OCI-M2 (cell line): ENCODE measurements around the gene SPANXC.
"Not testable (repeated sequence)": the region's sequence is repeated elsewhere in the genome, so short reads cannot be mapped to it uniquely, and the experiment has no call there.

ENCODE experiments used
- DNase-seq: peaks from one replicate; lab custom pipeline; 2025; ENCODE audit not compliant: unreplicated experiment; lab: John Stamatoyannopoulos, UW

Gene SPANXC, protein sequence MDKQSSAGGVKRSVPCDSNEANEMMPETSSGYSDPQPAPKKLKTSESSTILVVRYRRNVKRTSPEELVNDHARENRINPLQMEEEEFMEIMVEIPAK

DNA sequence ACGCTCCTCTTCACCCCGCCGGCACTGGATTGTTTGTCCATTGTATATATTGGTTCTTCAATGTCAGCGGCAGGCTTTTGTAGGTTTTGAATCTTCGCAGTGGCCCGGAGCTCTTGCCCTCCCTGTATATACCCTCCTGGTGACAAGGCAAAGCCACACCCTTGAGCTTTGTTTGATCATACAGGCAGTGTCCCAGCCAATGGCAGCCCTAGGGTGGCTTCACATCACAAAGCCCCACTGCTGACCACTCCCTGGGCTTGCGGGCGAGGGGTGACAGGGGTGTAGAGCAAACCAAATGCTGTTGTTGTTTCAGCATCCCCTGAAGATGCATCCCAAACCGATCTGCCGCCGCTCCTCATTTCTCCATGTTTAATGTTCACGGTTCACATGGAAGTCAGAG is at the start of gene SPANXC:
TSS of gene SPANXC (minus strand) at position 101 of the 400 bp plus-strand sequence. CDS start at position 41, 60 bp downstream.
- not testable (repeated sequence) for DNase-seq

DNA sequence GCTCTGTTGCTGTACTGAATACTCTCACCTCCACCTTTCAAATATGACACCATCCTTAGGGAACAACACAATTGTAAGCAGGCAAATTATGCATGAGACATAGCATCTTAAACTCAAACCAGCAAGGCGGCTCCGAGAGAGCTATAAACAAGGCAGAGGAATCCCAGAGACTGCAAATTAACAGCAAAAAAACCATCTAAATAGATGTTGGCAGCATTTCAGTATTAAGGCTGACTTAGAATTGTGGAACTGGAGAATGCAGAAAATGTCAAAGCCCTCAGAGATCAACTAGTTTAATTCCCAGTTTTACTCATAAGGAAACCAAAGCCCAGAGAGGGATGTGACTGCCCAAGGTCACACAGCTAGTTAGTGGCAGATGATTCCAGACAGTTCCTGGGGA is 37.2 kb upstream of the SPANXC start:
- DNase-seq: no peak

DNA sequence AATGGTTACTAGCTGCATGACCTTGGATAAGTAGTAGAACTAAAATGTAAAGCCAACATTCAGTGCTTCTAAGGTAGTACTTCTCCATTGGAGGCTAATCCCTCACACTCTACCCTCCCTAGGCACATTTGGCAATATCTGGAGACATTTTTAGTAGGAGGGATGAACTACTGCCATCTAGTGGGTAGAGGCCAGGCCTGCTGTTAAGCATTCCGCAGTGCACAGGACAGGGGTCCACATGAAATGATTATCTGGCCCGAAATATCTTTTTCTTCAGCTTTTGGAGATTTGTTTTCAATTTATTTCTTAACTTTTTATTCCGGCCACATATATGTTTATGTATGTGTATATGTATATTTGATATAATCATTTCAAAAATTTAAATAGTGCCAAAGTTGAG is 36.0 kb upstream of the SPANXC start:
- DNase-seq: no peak

DNA sequence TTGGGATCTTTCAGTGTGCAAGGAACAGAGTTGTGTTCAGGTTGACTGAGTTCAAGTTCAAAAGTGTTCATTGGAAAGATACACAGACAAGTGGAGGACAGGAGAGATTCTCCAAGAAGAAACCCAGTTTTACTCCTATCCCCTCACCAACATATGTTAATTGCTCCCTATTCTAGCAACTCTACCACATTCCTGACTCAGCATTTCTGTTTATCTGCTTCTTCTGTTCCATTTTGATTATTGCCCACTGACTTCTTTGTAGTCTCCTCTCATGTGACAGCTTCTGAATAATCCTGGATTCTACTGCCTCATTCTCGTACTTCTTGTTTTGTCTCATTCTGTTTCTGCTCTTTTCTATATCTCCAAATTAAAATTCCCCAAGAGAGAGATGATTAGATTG is 15.8 kb upstream of the SPANXC start:
- DNase-seq: no peak

DNA sequence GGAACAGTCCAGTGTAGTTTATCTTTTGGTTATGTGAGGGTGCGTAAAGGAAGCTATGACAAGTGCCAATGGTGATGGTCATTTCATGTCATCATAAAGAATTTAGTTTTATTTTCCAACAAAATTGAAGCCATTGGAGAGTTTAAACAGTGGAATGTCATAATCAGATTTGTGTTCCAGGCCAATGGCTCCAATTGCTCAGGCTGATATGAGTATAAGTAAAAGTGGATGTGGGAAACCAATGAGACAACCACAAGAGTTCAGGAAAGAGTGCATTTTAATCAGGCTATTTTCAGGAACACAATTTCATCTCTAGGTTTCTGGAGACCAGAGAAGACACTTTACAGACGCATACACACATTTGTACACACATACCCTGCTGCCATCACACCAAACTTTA is 20.7 kb downstream of the SPANXC start:
- DNase-seq: no peak

DNA sequence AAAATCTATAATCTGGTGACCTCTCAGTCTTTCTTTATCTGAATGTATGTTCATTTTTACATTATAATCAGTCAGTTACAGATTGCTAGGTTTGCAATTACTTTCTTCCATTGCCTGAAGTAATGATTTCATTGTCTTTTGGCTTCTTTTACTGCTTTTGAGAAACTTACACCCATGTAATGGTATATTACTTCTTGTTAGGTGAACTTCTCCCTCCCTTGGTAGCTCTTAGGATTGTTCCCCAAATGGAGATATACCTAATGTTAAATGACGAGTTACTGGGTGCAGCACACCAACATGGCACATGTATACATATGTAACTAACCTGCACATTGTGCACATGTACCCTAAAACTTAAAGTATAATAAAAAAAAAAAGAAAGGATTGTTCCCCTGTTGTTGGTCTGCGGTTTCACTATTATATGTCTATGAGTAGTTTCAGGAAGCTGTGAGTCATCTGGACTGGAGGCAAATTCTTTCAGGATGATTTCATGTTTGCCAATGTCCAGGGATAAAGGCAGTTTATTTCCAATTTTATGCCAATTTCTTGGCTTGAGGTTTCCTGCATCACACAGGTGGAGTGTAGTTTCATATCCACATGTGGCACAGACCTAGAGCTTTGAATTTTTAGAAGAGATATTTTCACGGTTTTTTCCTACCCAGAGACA is 21.8 kb downstream of the SPANXC start:
- no peak for DNase-seq

DNA sequence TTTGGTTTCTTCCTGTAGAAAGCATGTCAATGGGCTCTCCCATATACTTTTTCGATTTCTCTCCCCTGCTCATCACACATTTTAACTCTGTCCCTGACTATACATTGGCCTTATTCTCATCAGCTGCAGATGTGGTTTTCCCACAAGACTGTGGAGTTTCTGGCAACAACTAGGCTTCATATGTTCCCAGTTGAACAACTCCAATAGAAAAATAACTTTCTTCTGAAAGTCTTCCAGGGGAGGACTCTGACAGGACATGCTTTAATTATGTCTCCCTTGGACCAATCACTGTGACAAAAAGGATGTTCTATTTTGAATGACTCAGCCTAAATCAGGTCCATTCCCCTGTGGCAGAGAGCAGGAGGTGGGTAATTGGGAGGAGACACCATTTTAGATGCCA is 28.1 kb downstream of the SPANXC start:
- DNase-seq: no peak

DNA sequence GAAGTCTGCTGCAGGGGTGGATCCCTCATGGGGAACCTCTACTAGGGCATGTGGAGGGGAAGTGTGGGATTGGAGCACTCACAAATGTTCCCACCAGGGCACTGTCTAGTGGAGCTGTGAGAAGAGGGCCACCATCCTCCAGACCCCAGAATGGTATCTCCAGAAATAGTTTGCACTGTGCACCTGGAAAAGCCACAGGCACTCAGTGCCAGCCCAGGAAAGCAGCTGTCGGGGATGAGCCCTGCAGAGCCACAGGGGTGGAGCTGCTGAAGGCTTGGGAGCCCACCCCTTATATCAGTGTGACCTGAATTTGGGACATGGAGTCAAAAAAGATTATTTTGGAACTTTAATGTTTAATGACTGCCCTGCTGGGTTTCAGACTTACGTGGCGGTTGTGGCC is 40.4 kb downstream of the SPANXC start:
- no peak for DNase-seq
